Neural cell (in vitro differentiated cells): ENCODE measurements around the gene EEF1AKMT3. TPM values are rescaled to one million over a fixed set of nuclear protein-coding genes. Genes with fewer than 3 reads are reported as not detected.

Source experiments
- H2AFZ ChIP-seq: fragments of 200-600, 300-800 bp; sonication (generic), shearing (Covaris generic); 2 replicates; pipeline ENCODE4 v1.6.0; 2014; ENCODE audit warnings: low read depth, mild to moderate bottlenecking, antibody characterized with exemption, low read length, moderate library complexity
- H3F3A ChIP-seq: fragments of 200-600 bp; shearing (Covaris generic); 2 replicates; pipeline ENCODE4 v1.6.1; 2016; ENCODE audit warnings: mild to moderate bottlenecking, moderate library complexity, mixed read lengths, antibody characterized with exemption, low read length; ENCODE audit not compliant: insufficient read depth, poor library complexity, severe bottlenecking
- H3K27ac ChIP-seq: fragments of 200-600, 300-800 bp; sonication (generic), shearing (Covaris generic); 2 replicates; pipeline ENCODE4 v1.5.1; 2014; ENCODE audit warnings: mild to moderate bottlenecking, low read length, moderate library complexity
- H3K27me3 ChIP-seq: fragments of 300-800, 200-600 bp; sonication (generic), shearing (Covaris generic); 2 replicates; pipeline ENCODE4 v1.6.0; 2014; ENCODE audit warnings: mild to moderate bottlenecking, low read depth, low read length, moderate library complexity; ENCODE audit not compliant: insufficient read depth
- H3K36me3 ChIP-seq: fragments of 300-800, 200-600 bp; sonication (generic), shearing (Covaris generic); 2 replicates; pipeline ENCODE4 v1.5.1; 2014; ENCODE audit warnings: mild to moderate bottlenecking, antibody characterized with exemption, low read length, moderate library complexity; ENCODE audit not compliant: insufficient read depth
- H3K4me2 ChIP-seq: fragments of 300-800, 200-600 bp; sonication (generic), shearing (Covaris generic); 2 replicates; pipeline ENCODE4 v1.6.0; 2014; ENCODE audit warnings: mild to moderate bottlenecking, low read length
- H3K4me3 ChIP-seq: fragments of 300-800, 200-600 bp; sonication (generic), shearing (Covaris generic); 2 replicates; pipeline ENCODE4 v1.5.1; 2014; ENCODE audit warnings: mild to moderate bottlenecking, low read length, moderate library complexity
- H3K79me2 ChIP-seq: fragments of 200-600 bp; shearing (Covaris generic); replicated peaks from 2 replicates; pipeline ENCODE4 v1.6.0; 2014; ENCODE audit warnings: mild to moderate bottlenecking, low read length, moderate library complexity; ENCODE audit not compliant: insufficient read depth
- H3K9ac ChIP-seq: fragments of 300-800, 200-600 bp; sonication (generic), shearing (Covaris generic); 2 replicates; pipeline ENCODE4 v1.6.1; 2016; ENCODE audit warnings: mild to moderate bottlenecking, low read length, mixed read lengths
- H3K9me2 ChIP-seq: fragments of 200-600 bp; shearing (Covaris generic); 2 replicates; pipeline ENCODE4 v1.6.1; 2016; ENCODE audit warnings: mild to moderate bottlenecking, low read length, mixed read lengths; ENCODE audit not compliant: insufficient read depth
- H3K9me3 ChIP-seq: fragments of 200-600, 300-800 bp; sonication (generic), shearing (Covaris generic); 2 replicates; pipeline ENCODE4 v1.6.1; 2016; ENCODE audit warnings: mild to moderate bottlenecking, mixed run types, low read length, moderate library complexity, mixed read lengths
- H4K20me1 ChIP-seq: fragments of 200-600 bp; shearing (Covaris generic); 2 replicates; pipeline ENCODE4 v1.6.1; 2016; ENCODE audit warnings: mild to moderate bottlenecking, mixed run types; ENCODE audit not compliant: insufficient read depth
- EP300 ChIP-seq: fragments of 450-650 bp; conservative IDR thresholded peaks from 2 replicates; pipeline ENCODE4 v1.6.1; 2014; ENCODE audit warnings: antibody characterized with exemption, mild to moderate bottlenecking, moderate library complexity; ENCODE audit not compliant: poor library complexity, severe bottlenecking
- EZH2 ChIP-seq: fragments of 200-600, 300-800 bp; shearing (Covaris generic), sonication (generic); IDR thresholded peaks from 2 replicates; pipeline ENCODE4 v1.6.1; 2014; ENCODE audit warnings: antibody characterized with exemption, low read length, borderline replicate concordance, mild to moderate bottlenecking; ENCODE audit not compliant: insufficient read depth, poor library complexity, severe bottlenecking
- MXI1 ChIP-seq: fragments of 450-650 bp; conservative IDR thresholded peaks from 2 replicates; pipeline ENCODE4 v1.6.1; 2014; ENCODE audit warnings: antibody characterized with exemption, mild to moderate bottlenecking; ENCODE audit not compliant: poor library complexity, severe bottlenecking
- POLR2AphosphoS5 ChIP-seq: IDR thresholded peaks from 2 replicates; pipeline ENCODE4 v1.6.1; 2012
- RAD21 ChIP-seq: fragments of 450-650 bp; conservative IDR thresholded peaks from 2 replicates; pipeline ENCODE4 v1.6.1; 2014; ENCODE audit warnings: antibody characterized with exemption, mild to moderate bottlenecking, moderate library complexity
- SMC3 ChIP-seq: fragments of 450-650 bp; conservative IDR thresholded peaks from 2 replicates; pipeline ENCODE4 v1.6.1; 2014; ENCODE audit warnings: antibody characterized with exemption, mild to moderate bottlenecking, moderate library complexity; ENCODE audit not compliant: poor library complexity
- TAF1 ChIP-seq: IDR thresholded peaks from 2 replicates; pipeline ENCODE4 v1.6.1; 2012; ENCODE audit warnings: low read depth
- polyA plus RNA-seq: library from polyadenylated mRNA; depleted of rRNA; stranded (reverse); fragments of >200 nt; gene quantifications from 2 replicates; pipeline ENCODE4 v1.2.3, GENCODE V29; 2014
- TF ChIP-seq, protein P1 (sequence below): fragments of 450-650 bp; IDR thresholded peaks from 2 replicates; pipeline ENCODE4 v1.5.1; 2014; ENCODE audit warnings: antibody characterized with exemption, mild to moderate bottlenecking, moderate library complexity; ENCODE audit not compliant: poor library complexity, severe bottlenecking
- TF ChIP-seq, protein P2 (sequence below): IDR thresholded peaks from 2 replicates; pipeline ENCODE4 v1.6.1; 2012; ENCODE audit warnings: borderline replicate concordance

Gene EEF1AKMT3
- polyA plus RNA-seq, 1 donor from 2014 or later: 1.6 TPM

DNA sequence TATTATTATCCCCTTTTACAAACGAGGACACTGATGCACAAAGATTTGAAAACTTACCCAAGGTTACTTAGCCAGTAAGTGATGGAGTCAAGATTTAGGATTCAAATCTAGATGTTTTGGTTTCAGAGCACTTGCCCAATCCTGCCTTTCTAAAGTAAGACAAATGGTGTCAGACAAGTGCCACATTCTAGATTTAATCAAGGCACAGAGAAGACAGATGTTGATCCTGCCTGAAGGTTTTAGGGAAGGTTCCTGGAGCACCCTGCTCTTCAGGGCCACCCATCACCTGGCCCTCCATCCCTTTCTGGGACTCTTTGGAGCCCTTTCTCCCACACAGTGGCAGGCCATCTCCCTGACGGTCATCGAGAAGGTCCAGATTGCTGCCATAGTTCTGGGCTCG lies 14.6 kb upstream of the EEF1AKMT3 start:
- Histone ChIP-seq H3K4me3 (no peak overlapping the region), H2AFZ (no peak overlapping the region), H3K27ac (no peak overlapping the region), H3K9ac (no peak overlapping the region), H3K79me2 (no peaks in the 10 kb centered on the region), H3K9me2 (no peaks in the 10 kb centered on the region), H3F3A (no peaks in the 10 kb centered on the region), H3K4me2 (no peak overlapping the region), H3K36me3 (no peaks in the 10 kb centered on the region), H3K27me3 (peaks cover 5% of the 10 kb centered on the region), H4K20me1 (no peaks in the 10 kb centered on the region), H3K9me3 (no peaks in the 10 kb centered on the region)
- TF ChIP-seq TAF1: no peak
- TF ChIP-seq MXI1: no peak

DNA sequence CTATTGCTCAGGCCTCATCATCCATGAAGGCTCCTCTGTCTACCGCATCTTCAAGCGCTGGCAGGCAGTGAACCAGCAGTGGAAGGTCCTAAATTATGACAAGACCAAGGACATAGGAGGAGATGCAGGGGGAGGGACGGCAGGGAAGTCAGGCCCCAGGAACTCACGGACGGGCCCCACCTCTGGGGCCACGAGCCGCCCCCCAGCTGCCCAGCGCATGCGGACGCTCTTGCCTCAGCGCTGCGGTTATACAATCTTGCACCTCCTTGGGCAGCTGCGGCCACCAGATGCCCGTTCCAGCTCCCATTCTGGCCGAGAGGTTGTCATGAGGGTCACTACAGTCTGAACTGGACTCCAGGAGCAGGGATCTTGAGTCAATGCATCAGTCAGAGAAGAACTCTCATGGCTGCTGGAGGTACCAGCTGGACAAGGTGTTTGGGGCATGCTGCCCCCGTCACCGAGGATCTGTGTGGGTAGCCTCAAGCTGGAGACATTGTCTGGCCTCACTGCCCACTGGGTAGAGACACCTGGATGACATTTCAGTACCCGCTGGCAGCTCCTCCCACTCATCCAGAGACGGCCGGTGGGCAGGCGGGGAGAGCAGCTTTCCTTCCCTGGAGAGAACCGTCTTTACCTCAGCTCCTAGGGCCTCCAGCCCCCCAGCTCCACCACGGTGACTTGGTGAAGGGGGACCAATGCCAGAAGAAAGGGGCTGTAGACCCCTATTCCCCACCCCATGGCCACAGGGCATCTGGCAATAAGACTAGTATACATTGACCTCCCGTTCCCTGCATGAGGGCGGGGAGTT lies 13.7 kb upstream of the EEF1AKMT3 start:
- H3K9ac ChIP-seq: no peak overlapping the region
- peaks cover 15% of the 10 kb centered on the region for H3K27me3 ChIP-seq
- no peaks in the 10 kb centered on the region for H3K9me2 ChIP-seq
- no peaks in the 10 kb centered on the region for H3K36me3 ChIP-seq
- no peaks in the 10 kb centered on the region for H4K20me1 ChIP-seq
- H2AFZ ChIP-seq: no peak overlapping the region
- no peak overlapping the region for H3K27ac ChIP-seq
- H3K4me3 ChIP-seq: no peak overlapping the region
- TF ChIP-seq TAF1 (no peak), EP300 (no peak), SMC3 (no peak), POLR2AphosphoS5 (no peak), EZH2 (no peak), MXI1 (no peak), RAD21 (no peak)
- TF ChIP-seq, protein P1, sequence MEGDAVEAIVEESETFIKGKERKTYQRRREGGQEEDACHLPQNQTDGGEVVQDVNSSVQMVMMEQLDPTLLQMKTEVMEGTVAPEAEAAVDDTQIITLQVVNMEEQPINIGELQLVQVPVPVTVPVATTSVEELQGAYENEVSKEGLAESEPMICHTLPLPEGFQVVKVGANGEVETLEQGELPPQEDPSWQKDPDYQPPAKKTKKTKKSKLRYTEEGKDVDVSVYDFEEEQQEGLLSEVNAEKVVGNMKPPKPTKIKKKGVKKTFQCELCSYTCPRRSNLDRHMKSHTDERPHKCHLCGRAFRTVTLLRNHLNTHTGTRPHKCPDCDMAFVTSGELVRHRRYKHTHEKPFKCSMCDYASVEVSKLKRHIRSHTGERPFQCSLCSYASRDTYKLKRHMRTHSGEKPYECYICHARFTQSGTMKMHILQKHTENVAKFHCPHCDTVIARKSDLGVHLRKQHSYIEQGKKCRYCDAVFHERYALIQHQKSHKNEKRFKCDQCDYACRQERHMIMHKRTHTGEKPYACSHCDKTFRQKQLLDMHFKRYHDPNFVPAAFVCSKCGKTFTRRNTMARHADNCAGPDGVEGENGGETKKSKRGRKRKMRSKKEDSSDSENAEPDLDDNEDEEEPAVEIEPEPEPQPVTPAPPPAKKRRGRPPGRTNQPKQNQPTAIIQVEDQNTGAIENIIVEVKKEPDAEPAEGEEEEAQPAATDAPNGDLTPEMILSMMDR: no peak
- TF ChIP-seq, protein P2, sequence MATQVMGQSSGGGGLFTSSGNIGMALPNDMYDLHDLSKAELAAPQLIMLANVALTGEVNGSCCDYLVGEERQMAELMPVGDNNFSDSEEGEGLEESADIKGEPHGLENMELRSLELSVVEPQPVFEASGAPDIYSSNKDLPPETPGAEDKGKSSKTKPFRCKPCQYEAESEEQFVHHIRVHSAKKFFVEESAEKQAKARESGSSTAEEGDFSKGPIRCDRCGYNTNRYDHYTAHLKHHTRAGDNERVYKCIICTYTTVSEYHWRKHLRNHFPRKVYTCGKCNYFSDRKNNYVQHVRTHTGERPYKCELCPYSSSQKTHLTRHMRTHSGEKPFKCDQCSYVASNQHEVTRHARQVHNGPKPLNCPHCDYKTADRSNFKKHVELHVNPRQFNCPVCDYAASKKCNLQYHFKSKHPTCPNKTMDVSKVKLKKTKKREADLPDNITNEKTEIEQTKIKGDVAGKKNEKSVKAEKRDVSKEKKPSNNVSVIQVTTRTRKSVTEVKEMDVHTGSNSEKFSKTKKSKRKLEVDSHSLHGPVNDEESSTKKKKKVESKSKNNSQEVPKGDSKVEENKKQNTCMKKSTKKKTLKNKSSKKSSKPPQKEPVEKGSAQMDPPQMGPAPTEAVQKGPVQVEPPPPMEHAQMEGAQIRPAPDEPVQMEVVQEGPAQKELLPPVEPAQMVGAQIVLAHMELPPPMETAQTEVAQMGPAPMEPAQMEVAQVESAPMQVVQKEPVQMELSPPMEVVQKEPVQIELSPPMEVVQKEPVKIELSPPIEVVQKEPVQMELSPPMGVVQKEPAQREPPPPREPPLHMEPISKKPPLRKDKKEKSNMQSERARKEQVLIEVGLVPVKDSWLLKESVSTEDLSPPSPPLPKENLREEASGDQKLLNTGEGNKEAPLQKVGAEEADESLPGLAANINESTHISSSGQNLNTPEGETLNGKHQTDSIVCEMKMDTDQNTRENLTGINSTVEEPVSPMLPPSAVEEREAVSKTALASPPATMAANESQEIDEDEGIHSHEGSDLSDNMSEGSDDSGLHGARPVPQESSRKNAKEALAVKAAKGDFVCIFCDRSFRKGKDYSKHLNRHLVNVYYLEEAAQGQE: no peak
- H3K79me2 ChIP-seq: no peaks in the 10 kb centered on the region
- H3F3A ChIP-seq: no peaks in the 10 kb centered on the region
- H3K9me3 ChIP-seq: no peaks in the 10 kb centered on the region
- no peak overlapping the region for H3K4me2 ChIP-seq
